ENCODE data around the gene EXO1.

The EXO1 gene

DNA sequence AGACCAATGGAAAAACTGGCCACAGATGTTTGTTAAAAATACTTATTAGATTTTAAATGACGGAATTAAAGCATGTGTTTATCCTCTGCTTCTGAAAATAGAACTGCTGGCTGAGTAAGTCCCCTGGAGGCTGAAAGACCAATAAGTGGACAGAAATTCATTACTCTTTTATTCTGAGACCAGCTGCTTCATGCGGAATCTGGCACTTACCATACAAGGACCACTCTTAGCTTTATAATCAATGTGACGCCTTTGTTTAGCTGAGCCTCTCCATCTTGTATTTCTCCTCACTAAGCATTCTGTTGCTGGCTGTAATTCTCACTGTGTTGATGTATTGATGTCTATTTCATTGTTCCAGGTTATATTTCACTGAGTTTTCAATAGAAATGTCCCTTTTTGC, 6.3 kb upstream of the EXO1 start:
- TF ChIP-seq, protein P1, sequence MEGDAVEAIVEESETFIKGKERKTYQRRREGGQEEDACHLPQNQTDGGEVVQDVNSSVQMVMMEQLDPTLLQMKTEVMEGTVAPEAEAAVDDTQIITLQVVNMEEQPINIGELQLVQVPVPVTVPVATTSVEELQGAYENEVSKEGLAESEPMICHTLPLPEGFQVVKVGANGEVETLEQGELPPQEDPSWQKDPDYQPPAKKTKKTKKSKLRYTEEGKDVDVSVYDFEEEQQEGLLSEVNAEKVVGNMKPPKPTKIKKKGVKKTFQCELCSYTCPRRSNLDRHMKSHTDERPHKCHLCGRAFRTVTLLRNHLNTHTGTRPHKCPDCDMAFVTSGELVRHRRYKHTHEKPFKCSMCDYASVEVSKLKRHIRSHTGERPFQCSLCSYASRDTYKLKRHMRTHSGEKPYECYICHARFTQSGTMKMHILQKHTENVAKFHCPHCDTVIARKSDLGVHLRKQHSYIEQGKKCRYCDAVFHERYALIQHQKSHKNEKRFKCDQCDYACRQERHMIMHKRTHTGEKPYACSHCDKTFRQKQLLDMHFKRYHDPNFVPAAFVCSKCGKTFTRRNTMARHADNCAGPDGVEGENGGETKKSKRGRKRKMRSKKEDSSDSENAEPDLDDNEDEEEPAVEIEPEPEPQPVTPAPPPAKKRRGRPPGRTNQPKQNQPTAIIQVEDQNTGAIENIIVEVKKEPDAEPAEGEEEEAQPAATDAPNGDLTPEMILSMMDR (IDR thresholded peaks at IDR 0.05; ENCODE audit: insufficient read depth, low read depth, low read length, missing control alignments), result no peak
- no peak for DNase-seq (ENCODE audit: low read depth)
- no peak overlapping the region for H3K4me3 ChIP-seq (ENCODE audit: low read depth, low read length)

DNA sequence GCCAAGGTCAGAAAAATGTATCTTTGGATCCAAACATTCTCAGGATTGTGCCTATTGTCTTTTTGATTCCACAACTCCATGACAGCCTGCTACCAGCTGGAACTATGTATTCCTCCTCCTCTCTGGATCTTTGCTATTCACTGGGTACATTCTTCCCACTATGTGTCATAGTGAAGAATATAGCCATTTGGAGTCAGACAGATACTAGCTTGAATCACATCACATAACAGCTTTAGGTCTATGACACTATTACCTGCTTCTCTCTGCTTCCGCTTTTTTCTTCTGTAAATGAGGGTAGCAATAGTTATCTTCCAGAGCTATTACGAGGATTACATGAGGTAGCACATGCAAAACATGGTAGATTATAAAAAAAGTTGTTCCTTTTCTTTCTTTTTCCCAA, 5.4 kb upstream of the EXO1 start:
- TF ChIP-seq, protein P1 (IDR thresholded peaks at IDR 0.05; ENCODE audit: insufficient read depth, low read depth, low read length, missing control alignments), result no peak
- DNase-seq (ENCODE audit: low read depth), result no peak
- H3K4me3 ChIP-seq (ENCODE audit: low read depth, low read length), result no peak overlapping the region

DNA sequence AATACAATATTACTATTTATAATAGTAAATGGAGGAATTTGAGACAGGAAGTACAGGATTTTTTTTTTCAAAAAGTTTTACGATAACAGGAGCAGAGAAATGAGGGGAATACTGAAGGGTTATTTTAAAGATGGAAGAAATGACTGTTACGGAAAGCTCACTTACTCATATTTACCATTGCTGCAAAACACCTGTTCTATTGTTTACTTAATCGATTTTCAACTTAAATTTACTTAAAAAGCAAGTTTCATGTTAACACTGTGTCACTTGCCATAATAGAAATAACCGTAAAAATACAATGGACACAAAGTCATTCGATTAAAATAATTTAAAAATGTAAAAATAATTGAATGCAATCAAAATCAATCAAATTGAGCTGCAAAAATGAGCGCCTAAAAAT, 3.4 kb upstream of the EXO1 start:
- no peak overlapping the region for H3K4me3 ChIP-seq (ENCODE audit: low read depth, low read length)
- TF ChIP-seq, protein P1 (IDR thresholded peaks at IDR 0.05; ENCODE audit: insufficient read depth, low read depth, low read length, missing control alignments), result no peak
- DNase-seq (ENCODE audit: low read depth), result no peak

DNA sequence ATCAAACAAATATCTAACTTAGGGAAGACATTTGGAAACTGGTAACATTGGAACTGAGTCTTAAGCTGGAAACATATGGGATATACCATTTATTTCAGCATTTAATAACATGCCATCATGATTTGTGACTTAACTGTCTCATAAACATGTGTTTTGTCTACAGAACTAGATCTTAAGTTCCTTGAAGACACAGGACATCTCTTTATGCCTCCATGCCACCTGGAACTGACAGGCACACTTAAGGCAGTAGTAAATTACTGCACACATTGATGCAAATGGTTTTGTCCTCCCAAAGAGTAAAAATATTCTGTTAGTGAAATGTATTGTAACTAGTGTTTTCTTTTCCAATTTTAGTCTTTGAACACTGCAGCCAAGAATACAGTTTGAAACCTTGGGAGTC, 1.6 kb upstream of the EXO1 start:
- DNase-seq (ENCODE audit: low read depth), result no peak
- no peak overlapping the region for H3K4me3 ChIP-seq (ENCODE audit: low read depth, low read length)
- TF ChIP-seq, protein P1 (IDR thresholded peaks at IDR 0.05; ENCODE audit: insufficient read depth, low read depth, low read length, missing control alignments), result no peak

DNA sequence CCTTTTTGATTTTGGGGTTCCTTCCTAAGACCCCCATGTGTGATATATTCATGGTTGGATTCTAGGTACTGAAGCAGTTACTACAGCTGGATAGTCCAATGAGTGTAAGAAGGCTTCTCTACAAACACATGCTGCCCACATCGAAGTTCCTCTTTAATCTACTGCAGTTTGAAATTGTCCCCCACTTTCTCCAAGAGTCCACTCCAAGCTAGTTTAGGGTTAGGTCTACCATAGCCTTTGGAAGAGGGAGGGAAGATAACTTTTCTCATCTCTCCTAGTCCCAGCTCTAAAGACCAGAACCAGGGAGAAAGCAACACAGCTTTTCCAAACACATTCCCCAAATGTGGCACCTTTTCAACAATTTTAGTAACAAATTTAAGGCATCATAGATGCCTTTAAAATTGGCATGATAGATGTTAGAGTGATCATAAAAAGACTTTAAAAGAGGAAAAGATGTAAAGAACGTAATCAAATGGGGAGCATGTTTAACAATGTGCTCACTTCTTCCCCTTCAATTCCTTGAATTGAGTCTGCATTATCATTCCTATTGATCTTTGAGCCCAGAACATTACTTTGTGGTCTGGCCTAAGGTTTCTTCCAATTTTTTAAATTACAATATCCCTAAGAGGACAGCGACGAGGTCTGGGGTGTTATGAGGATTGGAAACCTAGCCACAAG, 1.0 kb upstream of the EXO1 start:
- TF ChIP-seq, protein P1 (IDR thresholded peaks at IDR 0.05; ENCODE audit: insufficient read depth, low read depth, low read length, missing control alignments), result no peak
- DNase-seq (ENCODE audit: low read depth), result no peak
- H3K4me3 ChIP-seq (ENCODE audit: low read depth, low read length), result peak overlapping the region; percentile 64

DNA sequence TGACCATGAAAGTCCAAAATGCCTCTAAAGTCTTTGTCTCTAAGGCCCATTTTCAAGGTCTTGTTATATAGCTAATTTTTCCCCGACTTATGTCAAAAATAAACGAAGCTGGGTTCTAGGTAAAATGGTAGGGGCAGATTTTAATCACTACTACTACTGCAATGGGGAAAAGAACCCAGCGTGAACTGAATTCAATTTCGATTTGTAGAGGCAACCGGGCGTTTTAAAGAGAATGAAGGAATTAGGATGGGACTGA, 536 bp upstream of the EXO1 start:
- H3K4me3 ChIP-seq (ENCODE audit: low read depth, low read length), result peak overlapping the region; percentile 64
- no peak for DNase-seq (ENCODE audit: low read depth)
- TF ChIP-seq, protein P1 (IDR thresholded peaks at IDR 0.05; ENCODE audit: insufficient read depth, low read depth, low read length, missing control alignments), result no peak

DNA sequence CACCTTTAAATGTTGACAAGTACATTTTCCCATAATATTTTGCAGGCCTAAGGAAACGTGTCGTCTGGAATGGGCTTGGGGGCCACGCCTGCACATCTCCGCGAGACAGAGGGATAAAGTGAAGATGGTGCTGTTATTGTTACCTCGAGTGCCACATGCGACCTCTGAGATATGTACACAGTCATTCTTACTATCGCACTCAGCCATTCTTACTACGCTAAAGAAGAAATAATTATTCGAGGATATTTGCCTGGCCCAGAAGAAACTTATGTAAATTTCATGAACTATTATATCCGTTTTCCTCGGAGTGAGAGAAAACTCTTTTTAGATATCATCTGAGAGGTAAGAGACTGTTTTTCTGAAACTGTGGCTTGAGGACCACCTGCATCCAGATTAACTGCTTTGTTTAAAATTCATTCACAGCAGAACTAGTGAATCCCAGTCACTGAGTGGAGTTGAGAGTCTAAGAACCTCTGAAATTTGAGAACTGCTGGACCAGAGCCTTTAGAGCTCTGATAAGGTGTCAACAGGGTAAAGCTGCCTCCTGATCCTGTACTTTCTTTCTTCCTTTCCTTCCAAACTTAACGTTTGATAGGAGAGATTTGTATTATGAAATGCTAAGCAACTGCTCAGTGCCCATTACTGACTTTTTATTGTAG, 811 bp downstream of the EXO1 start:
- peak overlapping the region; percentile 64 for H3K4me3 ChIP-seq (ENCODE audit: low read depth, low read length)
- DNase-seq (ENCODE audit: low read depth), result peak; percentile 26
- TF ChIP-seq, protein P1 (IDR thresholded peaks at IDR 0.05; ENCODE audit: insufficient read depth, low read depth, low read length, missing control alignments), result no peak

Measured in GM12865 (cell line).